ENCODE measurements around the gene PLXNB2. TPM values are rescaled to one million over a fixed set of nuclear protein-coding genes. Genes with fewer than 3 reads are reported as not detected.

The PLXNB2 gene
- total and polyA plus RNA-seq, 8 donors = 89.3 to 216 (median 128) TPM

- FAIRE-seq (no peak), DNase-seq (no peak), ATAC-seq (no peak)
- 76 to 89% methylated on average over 17 of the region's 17 CpGs for WGBS, 2 donors
- no peak overlapping the region for H3K27ac ChIP-seq
- no peak for TF ChIP-seq CTCF (IDR thresholded peaks at IDR 0.05)
- H3K4me3 ChIP-seq = no peak overlapping the region
- intact Hi-C loops (cut with DNase I) = loop anchor here in 1 of 3 donors (5.0 kb wide), 1 partner anchor 82 kb away; no protein-coding TSS in a partner anchor
- H3K4me1 ChIP-seq = peaks cover 0 to under 1% (median 0%) of the 10 kb centered on the region in 3 donors
- no peaks in the 10 kb centered on the region for H3K36me3 ChIP-seq
- no peaks in the 10 kb centered on the region for H3K9me3 ChIP-seq
- no peaks in the 10 kb centered on the region for H3K27me3 ChIP-seq
Measured at GRCh38 chr22:50255607-50256006, 51.8 kb downstream of the PLXNB2 start.

GRCh38 chr22:50255099-50255498 lies 52.3 kb downstream of the PLXNB2 start:
- Histone ChIP-seq H3K4me1 (peaks cover 4 to 5% (median 5%) of the 10 kb centered on the region in 3 donors), H3K4me3 (no peak overlapping the region), H3K27ac (no peak overlapping the region), H3K9me3 (no peaks in the 10 kb centered on the region), H3K27me3 (no peaks in the 10 kb centered on the region), H3K36me3 (no peaks in the 10 kb centered on the region)
- intact Hi-C loops (cut with DNase I) = loop anchor here in 1 of 3 donors (5.0 kb wide), 1 partner anchor 82 kb away; no protein-coding TSS in a partner anchor
- DNase-seq = no peak
- 75 to 79% methylated on average over 19 of the region's 19 CpGs for whole genome bisulfite sequencing, 2 donors
- no peak for TF ChIP-seq CTCF (IDR thresholded peaks at IDR 0.05)
- FAIRE-seq = no peak
- no peak for ATAC-seq

- no peak for FAIRE-seq
Measured at GRCh38 chr22:50253941-50254340, 53.5 kb downstream of the PLXNB2 start.

GRCh38 chr22:50253046-50253915 lies 54.2 kb downstream of the PLXNB2 start:
- Histone ChIP-seq H3K4me3 (no peak overlapping the region), H3K27ac (no peak overlapping the region), H3K9me3 (no peaks in the 10 kb centered on the region), H3K36me3 (no peaks in the 10 kb centered on the region), H3K27me3 (no peaks in the 10 kb centered on the region), H3K4me1 (peaks cover 7 to 13% (median 11%) of the 10 kb centered on the region in 3 donors)
- no peak for TF ChIP-seq CTCF (IDR thresholded peaks at IDR 0.05)
- FAIRE-seq (no peak), DNase-seq (no peak), ATAC-seq (no peak)
- intact Hi-C loops (cut with DNase I) = loop anchor here in 1 of 3 donors (5.0 kb wide), 1 partner anchor 89 kb away; the partner anchor contains the start of gene PPP6R2
- WGBS, 2 donors = 76 to 79% methylated on average over 21 to 22 of the region's 22 CpGs

More at GRCh38 chr22:50253941-50254340, 53.5 kb downstream of the PLXNB2 start:
- no peak for ATAC-seq
- no peaks in the 10 kb centered on the region for H3K27me3 ChIP-seq
- DNase-seq = no peak
- no peak overlapping the region for H3K4me3 ChIP-seq
- H3K36me3 ChIP-seq = no peaks in the 10 kb centered on the region
- no peak for TF ChIP-seq CTCF (IDR thresholded peaks at IDR 0.05)
- intact Hi-C loops (cut with DNase I) = loop anchor here in 1 of 3 donors (5.0 kb wide), 1 partner anchor 88 kb away; the partner anchor contains the start of gene PPP6R2
- 53 to 58% methylated on average over 8 of the region's 8 CpGs for WGBS, 2 donors
- H3K9me3 ChIP-seq = no peaks in the 10 kb centered on the region
- H3K4me1 ChIP-seq = peaks cover 7 to 13% (median 11%) of the 10 kb centered on the region in 3 donors
- H3K27ac ChIP-seq = no peak overlapping the region
